ENCODE results near the gene VIT. TPM values are rescaled to one million over a fixed set of nuclear protein-coding genes. Genes with fewer than 3 reads are reported as not detected.

The VIT gene
- under 0.01 TPM in 1 of 2 replicates, not detected in the other for total RNA-seq

GRCh38 chr2:36696533-36696932 lies at the start of gene VIT:
Gene VIT, plus strand, starts transcription at chr2:36696707. Its CDS starts 19,664 bp downstream, at chr2:36716371.
- H3K4me3 ChIP-seq (ENCODE audit: low read depth, low read length), result peak within 1 kb of the TSS; percentile 10
- TF ChIP-seq CTCF (IDR thresholded peaks at IDR 0.05; ENCODE audit: insufficient read depth, low read depth, low read length), result no peak
- DNase-seq (ENCODE audit: low read depth), result peak; percentile 16

GRCh38 chr2:36650031-36650829 lies 46.3 kb upstream of the VIT start:
- H3K4me3 ChIP-seq (ENCODE audit: low read depth, low read length), result no peak overlapping the region
- no peak for TF ChIP-seq CTCF (IDR thresholded peaks at IDR 0.05; ENCODE audit: insufficient read depth, low read depth, low read length)
- peak; percentile 72 for DNase-seq (ENCODE audit: low read depth)

GRCh38 chr2:36653155-36653554 lies 43.4 kb upstream of the VIT start:
- DNase-seq (ENCODE audit: low read depth), result no peak
- H3K4me3 ChIP-seq (ENCODE audit: low read depth, low read length), result no peak overlapping the region
- no peak for TF ChIP-seq CTCF (IDR thresholded peaks at IDR 0.05; ENCODE audit: insufficient read depth, low read depth, low read length)

- H3K4me3 ChIP-seq (ENCODE audit: low read depth, low read length), result no peak overlapping the region
- DNase-seq (ENCODE audit: low read depth), result no peak
- no peak for TF ChIP-seq CTCF (IDR thresholded peaks at IDR 0.05; ENCODE audit: insufficient read depth, low read depth, low read length)
Measured at GRCh38 chr2:36653967-36654694, 42.4 kb upstream of the VIT start.

- peak; percentile 75 for DNase-seq (ENCODE audit: low read depth)
- no peak overlapping the region for H3K4me3 ChIP-seq (ENCODE audit: low read depth, low read length)
- TF ChIP-seq CTCF (IDR thresholded peaks at IDR 0.05; ENCODE audit: insufficient read depth, low read depth, low read length), result no peak
Measured at GRCh38 chr2:36655453-36655852, 41.1 kb upstream of the VIT start.

- DNase-seq (ENCODE audit: low read depth), result no peak
- no peak overlapping the region for H3K4me3 ChIP-seq (ENCODE audit: low read depth, low read length)
- TF ChIP-seq CTCF (IDR thresholded peaks at IDR 0.05; ENCODE audit: insufficient read depth, low read depth, low read length), result no peak
Measured at GRCh38 chr2:36657703-36658102, 38.8 kb upstream of the VIT start.
